Thyroid gland (tissue), 4 donors: ENCODE measurements around the gene BLTP3A.

ENCODE experiments used
- POLR2A ChIP-seq, 2 donors: fragments of 450-650 bp; IDR thresholded peaks; one replicate each; pipeline ENCODE4 v1.6.1; 2017; ENCODE audit warnings: antibody characterized with exemption in 2 of 2, mild to moderate bottlenecking in 2 of 2, moderate library complexity in 1 of 2
- TF ChIP-seq, protein P1 (sequence below), 6 experiments: fragments of 200-600 bp in 3 of 6; fragments of 450-650 bp in 3 of 6; sonication (generic) in 3 of 6; IDR thresholded peaks; one replicate each; pipeline ENCODE4 v1.5.1; 2016 to 2019; ENCODE audit warnings: antibody characterized with exemption in 6 of 6, mild to moderate bottlenecking in 2 of 6, inconsistent platforms in 1 of 6, moderate library complexity in 1 of 6

DNA sequence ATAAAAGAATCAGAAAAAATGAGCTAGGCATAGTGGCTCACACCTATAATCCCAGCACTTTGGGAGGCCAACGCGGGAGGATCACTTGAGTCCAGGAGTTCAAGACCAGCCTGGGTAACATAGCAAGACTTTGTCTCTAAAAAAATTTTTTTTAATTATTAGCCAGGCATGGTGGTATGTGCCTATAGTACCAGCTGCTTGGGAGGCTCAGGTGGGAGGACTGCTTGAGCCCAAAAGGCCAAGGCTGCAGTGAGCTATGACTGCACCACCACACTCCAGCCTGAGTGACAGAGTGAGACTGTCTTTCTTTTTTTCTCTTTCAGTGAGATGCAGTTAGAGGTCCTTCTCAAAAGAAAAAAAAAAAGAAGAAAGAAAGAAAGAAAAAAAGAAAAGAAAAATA, 43.1 kb upstream of the BLTP3A start:
- TF ChIP-seq, protein P1, sequence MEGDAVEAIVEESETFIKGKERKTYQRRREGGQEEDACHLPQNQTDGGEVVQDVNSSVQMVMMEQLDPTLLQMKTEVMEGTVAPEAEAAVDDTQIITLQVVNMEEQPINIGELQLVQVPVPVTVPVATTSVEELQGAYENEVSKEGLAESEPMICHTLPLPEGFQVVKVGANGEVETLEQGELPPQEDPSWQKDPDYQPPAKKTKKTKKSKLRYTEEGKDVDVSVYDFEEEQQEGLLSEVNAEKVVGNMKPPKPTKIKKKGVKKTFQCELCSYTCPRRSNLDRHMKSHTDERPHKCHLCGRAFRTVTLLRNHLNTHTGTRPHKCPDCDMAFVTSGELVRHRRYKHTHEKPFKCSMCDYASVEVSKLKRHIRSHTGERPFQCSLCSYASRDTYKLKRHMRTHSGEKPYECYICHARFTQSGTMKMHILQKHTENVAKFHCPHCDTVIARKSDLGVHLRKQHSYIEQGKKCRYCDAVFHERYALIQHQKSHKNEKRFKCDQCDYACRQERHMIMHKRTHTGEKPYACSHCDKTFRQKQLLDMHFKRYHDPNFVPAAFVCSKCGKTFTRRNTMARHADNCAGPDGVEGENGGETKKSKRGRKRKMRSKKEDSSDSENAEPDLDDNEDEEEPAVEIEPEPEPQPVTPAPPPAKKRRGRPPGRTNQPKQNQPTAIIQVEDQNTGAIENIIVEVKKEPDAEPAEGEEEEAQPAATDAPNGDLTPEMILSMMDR (IDR thresholded peaks at IDR 0.05) = no peak
- no peak for TF ChIP-seq POLR2A (IDR thresholded peaks at IDR 0.05)
